ENCODE measurements around the gene IL11. TPM values are rescaled to one million over a fixed set of nuclear protein-coding genes. Genes with fewer than 3 reads are reported as not detected.

Gene IL11
- total RNA-seq, 1 donor from 2014 or later: 0.06 TPM

DNA sequence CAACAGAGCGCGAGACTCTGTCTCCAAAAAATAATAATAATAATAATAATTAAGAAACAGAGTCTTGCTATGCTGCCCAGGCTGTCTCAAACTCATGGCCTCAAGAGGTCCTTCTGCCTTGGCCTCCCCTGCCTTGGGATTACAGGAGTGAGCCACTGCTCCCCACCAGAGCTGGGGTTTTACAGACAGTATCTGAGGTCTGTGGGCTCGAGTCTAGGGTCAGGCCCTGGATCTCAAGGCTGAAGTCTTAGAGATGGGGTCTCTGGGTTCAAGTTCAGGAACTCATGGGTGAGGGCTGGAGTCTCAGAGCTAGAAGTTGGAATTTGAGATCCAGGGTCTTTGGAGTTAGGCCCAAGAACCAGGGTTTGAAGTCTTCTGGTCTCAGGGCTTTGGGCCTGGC lies 3.5 kb downstream of the IL11 start:
- Histone ChIP-seq H3K36me3 (no peaks in the 10 kb centered on the region), H3K4me2 (no peak overlapping the region), H3K79me2 (ENCODE audit: low read depth) (no peaks in the 10 kb centered on the region), H3K9ac (no peak overlapping the region), H3K4me3 (no peak overlapping the region), H3F3A (ENCODE audit: low read depth) (peaks cover 11% of the 10 kb centered on the region), H3K27ac (no peak overlapping the region), H3K27me3 (peaks cover 48% of the 10 kb centered on the region), H3K4me1 (peaks cover 9% of the 10 kb centered on the region), H4K20me1 (ENCODE audit: low read depth) (no peaks in the 10 kb centered on the region), H3K9me3 (ENCODE audit: low read depth) (no peaks in the 10 kb centered on the region), H2AFZ (replicated peaks) (no peak overlapping the region)
- DNase-seq (ENCODE audit: low spot score): no peak
- Mint-ChIP-seq H3K4me3 (peak overlapping the region; percentile 21), H3K27me3 (ENCODE audit: insufficient read depth, low read depth) (peaks cover 36% of the 10 kb centered on the region), H3K36me3 (no peaks in the 10 kb centered on the region), H3K27ac (no peak overlapping the region), H3K9me3 (peaks cover 2% of the 10 kb centered on the region), H3K4me1 (peaks cover 12% of the 10 kb centered on the region)
- TF ChIP-seq EZH2 (IDR thresholded peaks at IDR 0.05) (no peak), EZH2phosphoT487 (IDR thresholded peaks at IDR 0.05) (no peak)
- TF ChIP-seq, protein P1, sequence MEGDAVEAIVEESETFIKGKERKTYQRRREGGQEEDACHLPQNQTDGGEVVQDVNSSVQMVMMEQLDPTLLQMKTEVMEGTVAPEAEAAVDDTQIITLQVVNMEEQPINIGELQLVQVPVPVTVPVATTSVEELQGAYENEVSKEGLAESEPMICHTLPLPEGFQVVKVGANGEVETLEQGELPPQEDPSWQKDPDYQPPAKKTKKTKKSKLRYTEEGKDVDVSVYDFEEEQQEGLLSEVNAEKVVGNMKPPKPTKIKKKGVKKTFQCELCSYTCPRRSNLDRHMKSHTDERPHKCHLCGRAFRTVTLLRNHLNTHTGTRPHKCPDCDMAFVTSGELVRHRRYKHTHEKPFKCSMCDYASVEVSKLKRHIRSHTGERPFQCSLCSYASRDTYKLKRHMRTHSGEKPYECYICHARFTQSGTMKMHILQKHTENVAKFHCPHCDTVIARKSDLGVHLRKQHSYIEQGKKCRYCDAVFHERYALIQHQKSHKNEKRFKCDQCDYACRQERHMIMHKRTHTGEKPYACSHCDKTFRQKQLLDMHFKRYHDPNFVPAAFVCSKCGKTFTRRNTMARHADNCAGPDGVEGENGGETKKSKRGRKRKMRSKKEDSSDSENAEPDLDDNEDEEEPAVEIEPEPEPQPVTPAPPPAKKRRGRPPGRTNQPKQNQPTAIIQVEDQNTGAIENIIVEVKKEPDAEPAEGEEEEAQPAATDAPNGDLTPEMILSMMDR (IDR thresholded peaks at IDR 0.05): no peak

DNA sequence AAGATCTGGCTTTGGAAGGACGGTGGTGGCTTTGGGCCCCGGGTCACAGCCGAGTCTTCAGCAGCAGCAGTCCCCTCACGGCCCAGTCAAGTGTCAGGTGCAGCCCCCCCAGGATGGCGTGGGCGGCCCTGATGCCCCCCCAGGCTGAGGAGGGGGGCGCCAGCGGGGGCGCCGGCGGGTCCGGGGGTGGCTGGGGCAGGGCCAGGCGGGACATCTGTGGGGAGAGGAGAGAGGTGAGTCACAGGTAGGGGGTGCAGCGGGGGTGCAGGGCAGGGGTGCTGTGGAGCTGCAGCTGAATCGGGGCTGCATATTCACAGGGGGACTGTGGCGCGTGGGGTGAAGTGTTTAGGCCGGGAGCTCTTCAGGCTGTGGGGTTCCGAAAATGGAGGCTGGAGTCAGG lies 4.3 kb downstream of the IL11 start:
- H4K20me1 ChIP-seq (ENCODE audit: low read depth): no peaks in the 10 kb centered on the region
- Mint-ChIP-seq H3K4me1 (peaks cover 10% of the 10 kb centered on the region), H3K36me3 (no peaks in the 10 kb centered on the region), H3K27ac (no peak overlapping the region), H3K27me3 (ENCODE audit: insufficient read depth, low read depth) (peaks cover 28% of the 10 kb centered on the region), H3K4me3 (peak overlapping the region; percentile 67), H3K9me3 (peaks cover 2% of the 10 kb centered on the region)
- peaks cover 39% of the 10 kb centered on the region for H3K27me3 ChIP-seq
- H3K4me3 ChIP-seq: no peak overlapping the region
- no peaks in the 10 kb centered on the region for H3K36me3 ChIP-seq
- no peaks in the 10 kb centered on the region for H3K9me3 ChIP-seq (ENCODE audit: low read depth)
- H3K4me2 ChIP-seq: no peak overlapping the region
- TF ChIP-seq EZH2 (IDR thresholded peaks at IDR 0.05): no peak
- TF ChIP-seq, protein P1 (IDR thresholded peaks at IDR 0.05): no peak
- no peaks in the 10 kb centered on the region for H3K79me2 ChIP-seq (ENCODE audit: low read depth)
- peaks cover 9% of the 10 kb centered on the region for H3K4me1 ChIP-seq
- peaks cover 11% of the 10 kb centered on the region for H3F3A ChIP-seq (ENCODE audit: low read depth)
- H3K9ac ChIP-seq: no peak overlapping the region
- no peak for DNase-seq (ENCODE audit: low spot score)
- H3K27ac ChIP-seq: no peak overlapping the region
- H2AFZ ChIP-seq (replicated peaks): no peak overlapping the region

DNA sequence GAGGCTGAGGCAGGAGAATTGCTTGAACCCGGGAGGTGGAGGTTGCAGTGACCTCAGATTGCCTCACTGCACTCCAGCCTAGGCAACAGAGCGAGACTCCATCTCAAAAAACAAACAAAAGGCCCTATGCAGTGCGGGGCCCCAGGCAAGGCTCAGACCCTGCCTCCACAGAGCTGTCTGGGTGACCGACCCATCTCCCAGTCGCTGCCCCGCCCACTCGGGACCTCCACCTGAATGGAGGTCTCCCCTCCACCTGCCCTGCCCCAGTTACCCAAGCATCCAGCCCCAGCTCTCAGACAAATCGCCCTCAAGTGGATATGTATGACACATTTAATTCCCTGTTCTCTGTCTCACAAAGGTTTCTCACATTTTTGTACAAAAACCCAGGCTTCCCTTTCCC lies 5.0 kb downstream of the IL11 start:
- Histone ChIP-seq H2AFZ (replicated peaks) (no peak overlapping the region), H3K27me3 (peaks cover 32% of the 10 kb centered on the region), H3K9ac (no peak overlapping the region), H3K4me2 (no peak overlapping the region), H3K79me2 (ENCODE audit: low read depth) (no peaks in the 10 kb centered on the region), H3K36me3 (no peaks in the 10 kb centered on the region), H3K4me1 (peaks cover 9% of the 10 kb centered on the region), H3K9me3 (ENCODE audit: low read depth) (no peaks in the 10 kb centered on the region), H3F3A (ENCODE audit: low read depth) (peaks cover 11% of the 10 kb centered on the region), H3K4me3 (no peak overlapping the region), H3K27ac (no peak overlapping the region), H4K20me1 (ENCODE audit: low read depth) (no peaks in the 10 kb centered on the region)
- no peak for DNase-seq (ENCODE audit: low spot score)
- H3K27me3 Mint-ChIP-seq (ENCODE audit: insufficient read depth, low read depth): peaks cover 21% of the 10 kb centered on the region
- peaks cover 2% of the 10 kb centered on the region for H3K9me3 Mint-ChIP-seq
- peaks cover 4% of the 10 kb centered on the region for H3K4me1 Mint-ChIP-seq
- H3K4me3 Mint-ChIP-seq: no peak overlapping the region
- no peak overlapping the region for H3K27ac Mint-ChIP-seq
- TF ChIP-seq, protein P1 (IDR thresholded peaks at IDR 0.05): no peak
- no peaks in the 10 kb centered on the region for H3K36me3 Mint-ChIP-seq

Data from neural progenitor cell (in vitro differentiated cells).